KOPT-K1 (cell line): Measurements from ENCODE around the gene GPR137B.
"Not testable (repeated sequence)": the region's sequence is repeated elsewhere in the genome, so short reads cannot be mapped to it uniquely, and the experiment has no call there.

Source experiments
- H3K27ac ChIP-seq: fragments of 200-600 bp; sonication (generic); 2 replicates; pipeline ENCODE4 v1.5.1; 2016; ENCODE audit warnings: antibody characterized with exemption, mild to moderate bottlenecking, low read depth, low read length; ENCODE audit not compliant: poor library complexity, severe bottlenecking
- H3K36me3 ChIP-seq: fragments of 200-600 bp; sonication (generic); 2 replicates; pipeline ENCODE4 v1.5.1; 2017; ENCODE audit warnings: antibody characterized with exemption, mild to moderate bottlenecking, low read length, moderate library complexity; ENCODE audit not compliant: insufficient read depth
- H3K9me3 ChIP-seq: fragments of 200-600 bp; sonication (generic); 2 replicates; pipeline ENCODE4 v1.5.1; 2017; ENCODE audit warnings: antibody characterized with exemption, low read length, mild to moderate bottlenecking; ENCODE audit not compliant: insufficient read depth, poor library complexity, severe bottlenecking

The GPR137B gene

DNA sequence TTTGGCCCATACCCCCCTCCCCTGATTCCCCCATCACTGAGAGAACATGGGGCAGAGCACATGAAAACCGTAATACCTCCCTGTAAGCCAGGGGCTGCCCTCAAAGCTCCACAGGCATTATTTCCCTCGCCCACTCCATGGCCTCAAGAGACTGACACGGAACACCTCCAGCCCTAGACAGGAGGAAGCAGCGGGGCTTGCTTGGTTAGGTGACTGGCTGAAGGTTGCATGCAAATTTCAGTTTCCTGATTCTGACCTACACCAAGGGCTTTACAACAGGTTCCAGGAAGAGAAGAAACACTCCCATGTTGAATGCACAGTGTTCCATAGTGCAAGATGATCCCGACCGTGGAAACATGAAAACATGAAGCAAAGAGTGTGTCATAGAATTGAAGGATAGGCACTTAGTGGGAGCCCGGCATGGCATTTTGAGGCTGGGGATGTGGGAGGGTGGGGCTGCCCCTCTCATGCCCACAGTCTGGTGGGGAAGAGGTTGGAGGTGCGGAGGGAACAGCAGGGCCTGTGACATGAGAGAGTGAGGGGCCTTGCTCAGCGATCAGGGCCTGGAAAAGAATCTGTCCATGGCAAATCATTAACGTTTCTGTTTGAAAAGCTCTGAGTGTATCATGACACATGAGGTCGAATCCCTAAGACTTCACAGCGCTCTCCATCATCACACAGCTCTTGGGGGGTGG is 33.5 kb downstream of the GPR137B start:
- H3K27ac ChIP-seq: no peak overlapping the region
- H3K36me3 ChIP-seq: no peaks in the 10 kb centered on the region
- H3K9me3 ChIP-seq: no peaks in the 10 kb centered on the region

DNA sequence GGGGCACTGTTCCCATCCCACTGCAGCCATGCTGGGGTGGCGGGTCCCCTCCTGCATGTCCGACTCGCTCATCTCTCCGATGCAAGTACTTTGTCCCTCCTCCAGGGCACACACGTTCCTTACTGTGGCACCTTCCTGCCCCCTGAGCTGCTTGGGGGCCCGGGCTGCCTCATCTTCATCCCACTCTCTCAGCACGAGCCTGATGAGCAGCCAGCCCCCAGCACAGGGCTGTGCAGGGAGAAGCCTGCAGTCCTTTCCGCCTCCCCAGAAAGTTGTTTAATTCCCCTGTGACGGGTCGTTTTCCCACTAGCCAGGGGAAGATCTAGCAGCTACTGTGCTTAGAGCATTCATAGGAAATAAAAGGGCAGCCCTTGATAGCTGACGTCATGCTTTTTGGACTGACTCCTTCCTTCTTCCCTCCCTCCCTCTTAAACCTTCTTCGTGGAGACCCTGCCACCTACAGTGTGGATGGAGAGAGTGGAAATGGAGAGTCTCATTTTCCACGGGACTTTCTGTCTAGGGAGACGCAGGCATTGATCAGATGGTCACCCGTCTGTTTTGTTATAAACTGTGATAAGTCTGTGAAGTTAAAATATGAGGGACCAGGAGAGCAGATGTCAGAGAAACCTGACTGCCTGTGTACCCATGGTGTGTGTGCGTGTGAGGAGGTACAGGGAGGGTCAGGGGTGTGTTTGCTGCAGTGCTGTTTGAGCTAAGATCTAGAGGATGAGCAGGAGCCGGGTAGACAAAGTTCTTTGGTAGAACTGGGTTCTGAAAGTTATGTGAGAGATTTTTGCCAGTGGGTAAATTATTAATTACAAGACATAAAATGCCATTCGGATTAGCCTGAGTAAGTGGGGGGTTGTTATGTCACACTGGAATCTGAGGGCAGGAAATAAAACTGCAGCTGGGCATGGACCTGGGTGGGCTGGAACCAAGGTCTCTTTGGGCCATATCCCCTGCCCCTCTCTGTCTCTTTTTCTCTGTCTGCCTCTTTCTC is 34.3 kb downstream of the GPR137B start:
- Histone ChIP-seq H3K36me3 (no peaks in the 10 kb centered on the region), H3K27ac (no peak overlapping the region), H3K9me3 (no peaks in the 10 kb centered on the region)

DNA sequence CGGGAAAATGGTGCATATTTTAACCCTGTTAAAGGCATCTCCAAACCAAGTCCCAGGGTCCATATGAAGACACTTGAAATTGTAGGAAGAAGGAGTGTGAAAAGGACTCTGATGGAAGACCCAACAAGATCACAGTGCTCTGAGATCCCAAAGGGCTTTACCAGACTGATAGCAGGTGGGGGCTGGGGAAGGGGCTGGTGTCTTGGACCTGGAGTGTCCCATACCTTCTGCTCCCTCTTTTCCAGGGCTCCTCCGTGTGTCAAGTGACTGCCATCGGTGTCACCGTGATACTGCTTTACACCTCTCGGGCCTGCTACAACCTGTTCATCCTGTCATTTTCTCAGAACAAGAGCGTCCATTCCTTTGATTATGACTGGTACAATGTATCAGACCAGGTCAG is 37.3 kb downstream of the GPR137B start:
- H3K9me3 ChIP-seq: no peaks in the 10 kb centered on the region
- no peak overlapping the region for H3K27ac ChIP-seq
- no peaks in the 10 kb centered on the region for H3K36me3 ChIP-seq

DNA sequence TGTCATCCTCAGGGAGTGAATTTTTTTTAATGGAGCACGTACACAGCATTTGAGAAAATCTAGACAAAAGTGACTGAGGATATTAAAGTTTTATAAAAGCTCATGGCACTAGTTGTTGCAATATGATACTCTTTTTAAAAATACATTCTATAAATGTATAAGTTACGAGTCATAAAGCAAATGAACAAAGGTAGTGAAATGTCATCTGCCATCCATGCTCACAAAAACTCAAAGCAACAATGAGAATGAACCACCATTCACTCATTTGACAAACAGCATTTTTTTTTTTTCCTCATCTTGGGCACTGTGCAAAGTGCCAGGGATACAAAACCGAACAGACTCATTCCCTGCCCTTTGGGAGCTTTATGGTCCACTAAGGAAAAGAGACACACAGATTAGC is 38.7 kb downstream of the GPR137B start:
- no peak overlapping the region for H3K27ac ChIP-seq
- no peaks in the 10 kb centered on the region for H3K9me3 ChIP-seq
- no peaks in the 10 kb centered on the region for H3K36me3 ChIP-seq

DNA sequence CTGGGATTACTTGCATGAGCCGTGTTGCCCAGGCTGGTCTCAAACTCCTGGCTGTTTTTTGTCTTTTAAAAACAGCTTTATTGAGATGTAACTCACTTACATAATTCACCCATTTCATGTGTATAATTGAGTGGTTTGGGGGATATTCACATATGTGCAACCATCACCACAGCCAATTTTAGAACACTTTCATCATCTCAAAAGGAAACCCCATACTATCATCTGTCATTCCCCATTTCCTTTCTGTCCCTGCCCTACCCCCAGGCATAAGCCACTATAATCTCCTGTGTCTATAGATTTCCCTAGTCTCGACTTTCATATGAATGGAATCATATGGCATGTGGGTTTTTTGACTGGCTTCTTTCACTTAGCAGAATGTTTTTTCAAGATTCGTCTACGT is 43.3 kb downstream of the GPR137B start:
- H3K36me3 ChIP-seq: no peaks in the 10 kb centered on the region
- no peak overlapping the region for H3K27ac ChIP-seq
- H3K9me3 ChIP-seq: no peaks in the 10 kb centered on the region

DNA sequence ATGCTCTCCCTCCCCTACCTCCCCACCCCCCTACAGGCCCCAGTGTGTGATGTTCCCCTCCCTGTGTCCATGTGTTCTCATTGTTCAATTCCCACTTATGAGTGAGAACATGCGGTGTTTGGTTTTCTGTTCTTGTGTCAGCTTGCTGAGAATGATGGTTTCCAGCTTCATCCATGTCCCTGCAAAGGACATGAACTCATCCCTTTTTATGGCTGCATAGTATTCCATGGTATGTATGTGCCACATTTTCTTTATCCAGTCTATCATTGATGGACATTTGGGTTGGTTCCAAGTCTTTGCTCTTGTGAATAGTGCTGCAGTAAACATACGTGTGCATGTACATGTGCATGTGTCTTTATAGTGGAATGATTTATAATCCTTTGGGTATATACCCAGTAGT is 44.1 kb downstream of the GPR137B start:
- not testable (repeated sequence) for H3K36me3 ChIP-seq, H3K27ac ChIP-seq, H3K9me3 ChIP-seq

DNA sequence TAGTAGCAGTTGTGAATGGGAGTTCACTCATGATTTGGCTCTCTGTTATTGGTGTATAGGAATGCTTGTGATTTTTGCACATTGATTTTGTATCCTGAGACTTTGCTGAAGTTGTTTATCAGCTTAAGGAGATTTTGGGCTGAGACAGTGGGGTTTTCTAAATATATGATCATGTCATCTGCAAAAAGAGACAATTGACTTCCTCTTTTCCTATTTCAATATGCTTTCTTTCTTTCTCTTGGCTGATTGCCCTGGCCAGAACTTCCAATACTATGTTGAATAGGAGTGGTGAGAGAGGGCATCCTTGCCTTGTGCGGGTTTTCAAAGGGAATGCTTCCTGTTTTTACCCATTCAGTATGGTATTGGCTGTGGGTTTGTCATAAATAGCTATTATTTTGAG is 45.7 kb downstream of the GPR137B start:
- H3K36me3 ChIP-seq, H3K27ac ChIP-seq, H3K9me3 ChIP-seq: not testable (repeated sequence)

DNA sequence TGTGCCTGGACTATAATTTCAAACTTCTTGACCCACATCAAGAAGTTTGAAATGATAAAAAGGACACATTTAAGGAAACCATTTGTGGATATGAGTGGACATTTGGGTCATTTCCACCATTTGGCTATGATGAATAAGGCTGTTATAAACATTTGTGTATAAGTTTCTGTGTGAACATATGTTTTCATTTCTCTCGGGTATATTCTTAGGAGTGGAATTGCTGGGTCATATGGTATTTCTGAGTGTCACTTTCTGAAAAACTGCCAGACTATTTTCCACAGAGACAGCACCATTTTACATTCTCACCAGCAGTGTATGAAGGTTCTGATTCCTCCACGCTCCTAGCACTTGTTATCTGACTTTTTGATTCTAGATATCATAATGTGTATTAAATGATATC is 50.8 kb downstream of the GPR137B start:
- Histone ChIP-seq H3K36me3 (no peaks in the 10 kb centered on the region), H3K27ac (no peak overlapping the region), H3K9me3 (no peaks in the 10 kb centered on the region)

DNA sequence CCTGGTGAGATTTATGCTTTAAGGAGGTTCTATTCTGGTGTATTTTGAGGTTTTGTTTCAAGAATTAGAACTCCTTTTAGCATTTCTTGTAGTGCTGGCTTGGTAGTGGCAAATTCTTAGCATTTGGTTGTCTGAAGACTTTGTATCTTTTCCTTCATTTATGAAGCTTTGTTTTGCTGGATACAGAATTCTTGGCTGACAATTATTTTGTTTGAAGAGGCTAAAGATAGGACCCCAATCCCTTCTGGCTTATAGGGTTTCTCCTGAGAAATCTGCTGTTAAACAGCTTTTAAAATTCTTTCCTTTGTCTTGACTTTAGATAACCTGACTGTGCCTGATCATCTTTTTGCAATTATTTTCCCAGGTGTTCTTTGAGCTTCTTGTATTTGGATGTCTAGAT is 58.6 kb downstream of the GPR137B start:
- Histone ChIP-seq H3K9me3 (peaks cover 17% of the 10 kb centered on the region), H3K36me3 (no peaks in the 10 kb centered on the region), H3K27ac (no peak overlapping the region)

DNA sequence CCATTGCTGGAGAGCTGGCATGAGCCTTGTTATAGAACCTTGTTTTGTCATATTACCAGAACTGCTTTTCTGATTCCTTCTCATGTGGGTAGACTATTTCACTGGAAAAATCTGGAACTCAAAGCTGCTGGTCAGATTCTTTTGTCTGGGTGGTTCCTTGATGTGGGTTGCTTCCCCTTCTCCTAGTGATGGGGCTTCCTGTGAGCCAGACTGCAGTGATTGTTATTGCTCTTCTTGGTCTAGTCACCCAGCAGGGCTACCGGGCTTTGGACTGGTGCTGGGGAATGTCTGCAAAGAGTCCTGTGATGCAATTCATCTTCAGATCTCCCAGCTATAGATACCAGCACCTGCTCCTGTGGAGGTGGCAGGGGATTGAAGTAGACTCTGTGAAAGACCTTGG is 59.4 kb downstream of the GPR137B start:
- H3K9me3 ChIP-seq: peaks cover 17% of the 10 kb centered on the region
- no peak overlapping the region for H3K27ac ChIP-seq
- no peaks in the 10 kb centered on the region for H3K36me3 ChIP-seq

DNA sequence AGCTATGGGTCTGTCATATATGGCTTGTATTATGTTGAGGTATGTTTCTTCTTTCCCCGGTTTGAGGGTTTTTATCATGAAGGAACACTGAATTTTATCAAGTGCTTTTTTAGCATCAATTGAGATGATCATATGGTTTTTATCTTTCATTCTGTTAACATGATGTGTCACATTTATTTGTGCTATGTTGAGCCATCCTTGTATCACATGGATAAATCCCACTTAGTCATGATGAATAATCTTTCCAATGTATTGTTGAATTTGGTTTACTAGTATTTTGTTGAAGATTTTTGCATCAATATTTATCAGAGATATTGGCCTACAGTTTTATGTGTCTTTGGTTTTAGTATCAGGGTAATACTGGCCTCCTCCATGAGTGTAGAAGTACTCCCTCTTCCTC is 61.7 kb downstream of the GPR137B start:
- H3K36me3 ChIP-seq: no peaks in the 10 kb centered on the region
- no peak overlapping the region for H3K27ac ChIP-seq
- peaks cover 17% of the 10 kb centered on the region for H3K9me3 ChIP-seq

DNA sequence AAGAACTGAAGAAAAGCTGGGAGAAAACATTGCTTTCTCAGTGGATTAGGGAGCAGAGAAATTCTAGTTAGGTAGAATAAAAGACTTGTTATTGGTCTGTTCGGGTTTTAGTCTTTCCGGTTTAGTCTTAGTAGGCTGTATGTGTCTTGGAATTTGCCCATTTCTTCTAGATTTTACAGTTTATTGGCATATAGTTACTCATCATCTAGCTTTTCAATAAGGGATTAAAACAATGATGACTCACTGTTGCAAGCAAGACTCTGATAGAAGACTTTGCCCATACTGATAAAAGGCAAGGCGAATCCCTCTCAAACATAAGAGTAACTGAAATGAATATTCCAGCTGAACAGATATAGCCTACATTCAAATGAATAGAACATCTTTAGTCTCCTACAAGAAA is 62.3 kb downstream of the GPR137B start:
- Histone ChIP-seq H3K36me3 (no peaks in the 10 kb centered on the region), H3K9me3 (peaks cover 17% of the 10 kb centered on the region), H3K27ac (no peak overlapping the region)

DNA sequence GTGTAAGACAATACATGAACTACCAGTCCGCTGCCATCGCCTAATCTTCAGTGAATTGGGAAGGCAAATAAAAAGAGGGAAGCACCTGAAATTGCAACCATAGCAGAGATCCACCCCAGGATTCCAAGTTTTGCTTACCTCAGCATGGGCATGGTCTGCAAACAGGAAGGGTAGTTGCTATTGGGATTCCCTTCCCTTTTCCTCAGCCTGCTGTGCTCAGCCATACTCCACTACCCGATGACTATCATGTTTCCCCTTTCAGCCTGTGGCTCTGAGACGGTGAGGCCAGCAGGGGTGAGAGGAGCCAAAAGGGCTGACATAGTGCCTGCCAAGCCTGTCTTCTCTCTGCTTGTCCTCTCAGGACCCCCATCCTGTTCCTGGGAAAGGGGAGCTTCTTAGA is 64.2 kb downstream of the GPR137B start:
- Histone ChIP-seq H3K36me3 (no peaks in the 10 kb centered on the region), H3K9me3 (peaks cover 8% of the 10 kb centered on the region), H3K27ac (no peak overlapping the region)

DNA sequence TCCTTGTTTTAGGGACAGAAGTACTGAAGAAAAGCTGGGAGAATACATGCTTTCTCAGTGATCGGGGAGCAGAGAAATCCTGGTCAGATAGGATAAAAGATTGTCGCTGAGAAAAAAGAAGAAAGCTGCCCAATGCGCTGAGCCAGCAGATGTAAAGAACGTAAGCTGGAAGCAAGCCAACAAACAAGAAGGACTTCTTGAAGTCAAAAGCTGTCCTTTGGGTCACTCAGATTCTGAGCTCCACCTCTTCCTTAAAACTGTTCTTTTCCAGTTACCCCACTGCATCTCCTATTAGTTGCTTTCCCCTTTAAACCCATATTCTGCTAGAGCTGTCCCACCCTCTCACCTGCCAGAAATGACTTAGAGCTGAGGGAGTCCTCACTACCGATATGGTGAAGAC is 64.8 kb downstream of the GPR137B start:
- peaks cover 2% of the 10 kb centered on the region for H3K9me3 ChIP-seq
- H3K36me3 ChIP-seq: no peaks in the 10 kb centered on the region
- H3K27ac ChIP-seq: no peak overlapping the region

DNA sequence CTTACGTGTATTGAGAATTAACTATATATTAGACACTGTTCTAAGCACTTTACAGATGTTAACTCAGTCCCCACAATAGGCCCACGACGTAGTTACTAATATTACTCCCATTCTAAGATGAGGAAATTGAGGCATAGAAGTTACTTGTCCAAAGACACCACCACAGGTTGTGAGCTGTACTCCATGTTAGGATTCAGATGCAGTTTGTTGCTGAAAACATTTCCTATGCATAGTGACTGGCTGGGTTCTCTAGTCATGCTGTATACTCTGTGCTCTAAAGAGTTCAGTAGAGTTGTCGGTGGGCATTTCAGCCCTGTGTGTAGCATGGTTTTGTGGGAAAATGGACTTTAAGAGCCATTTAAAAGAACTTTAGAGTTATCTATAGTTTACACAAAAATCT is 65.2 kb downstream of the GPR137B start:
- Histone ChIP-seq H3K36me3 (no peaks in the 10 kb centered on the region), H3K9me3 (no peaks in the 10 kb centered on the region), H3K27ac (no peak overlapping the region)

DNA sequence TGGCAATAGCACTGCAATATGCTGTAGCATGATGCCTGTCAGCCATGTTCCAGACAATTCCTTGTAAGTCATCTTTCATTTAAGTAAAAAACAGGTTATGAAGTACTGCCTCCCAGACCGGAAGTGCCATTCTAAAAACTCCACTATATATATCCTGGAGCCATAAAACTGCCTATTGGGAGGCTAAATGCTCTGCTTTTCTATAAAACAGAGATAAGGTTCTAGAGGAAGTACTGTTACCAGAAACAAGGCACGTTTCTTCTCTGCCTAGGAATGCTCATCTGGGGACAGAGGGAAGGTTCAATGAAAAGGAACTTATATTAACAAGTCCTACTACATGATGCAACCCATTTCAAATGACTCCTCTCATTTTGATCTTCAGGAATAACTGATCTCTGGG is 66.8 kb downstream of the GPR137B start:
- no peaks in the 10 kb centered on the region for H3K9me3 ChIP-seq
- no peak overlapping the region for H3K27ac ChIP-seq
- no peaks in the 10 kb centered on the region for H3K36me3 ChIP-seq
